Mesenchymal stem cell (in vitro differentiated cells and primary cell): ENCODE data around the gene TTC3.

Experiments
- DNase-seq: peaks from one replicate; pipeline ENCODE4 v3.0.0-alpha.2; 2013
- H2AFZ ChIP-seq: one replicate; pipeline ENCODE4 v1.6.1; 2013; ENCODE audit warnings: low read depth, mild to moderate bottlenecking, control low read depth, inconsistent platforms, low read length, moderate library complexity
- H2AK5ac ChIP-seq: 2 replicates; pipeline ENCODE4 v1.6.1; 2013; ENCODE audit warnings: low read length, moderate library complexity, mild to moderate bottlenecking, inconsistent platforms; ENCODE audit not compliant: severe bottlenecking
- H2BK120ac ChIP-seq: one replicate; pipeline ENCODE4 v1.6.1; 2013; ENCODE audit warnings: low read depth, mild to moderate bottlenecking, inconsistent platforms, low read length, moderate library complexity
- H2BK12ac ChIP-seq, 2 experiments: one replicate each; pipeline ENCODE4 v1.6.1; 2013; ENCODE audit warnings: inconsistent platforms in 2 of 2, low read length in 2 of 2, mild to moderate bottlenecking in 2 of 2, moderate library complexity in 2 of 2, control low read depth in 1 of 2
- H2BK15ac ChIP-seq: one replicate; pipeline ENCODE4 v1.6.1; 2013; ENCODE audit warnings: mild to moderate bottlenecking, low read depth, inconsistent platforms; ENCODE audit not compliant: poor library complexity, severe bottlenecking
- H2BK5ac ChIP-seq: 2 replicates; pipeline ENCODE4 v1.6.1; 2013; ENCODE audit warnings: low read depth, mild to moderate bottlenecking, low read length, control low read depth, inconsistent platforms; ENCODE audit not compliant: poor library complexity, severe bottlenecking
- H3K14ac ChIP-seq, 2 experiments: one replicate each; pipeline ENCODE4 v1.6.1; 2013; ENCODE audit warnings: inconsistent platforms in 2 of 2, low read length in 2 of 2, control low read depth in 1 of 2, mild to moderate bottlenecking in 1 of 2, moderate library complexity in 1 of 2
- H3K18ac ChIP-seq, 2 experiments: one replicate each; pipeline ENCODE4 v1.6.1; 2013; ENCODE audit warnings: inconsistent platforms in 2 of 2, low read length in 2 of 2, control low read depth in 1 of 2, low read depth in 1 of 2, mild to moderate bottlenecking in 1 of 2
- H3K23ac ChIP-seq, 2 experiments: one replicate each; pipeline ENCODE4 v1.6.1; 2013; ENCODE audit warnings: inconsistent platforms in 2 of 2, low read length in 2 of 2, mild to moderate bottlenecking in 2 of 2, moderate library complexity in 2 of 2, control low read depth in 1 of 2
- H3K27ac ChIP-seq: 2 replicates; pipeline ENCODE4 v1.5.1; 2013; ENCODE audit warnings: mild to moderate bottlenecking, moderate library complexity, low read length, control low read depth, inconsistent platforms; ENCODE audit not compliant: poor library complexity, severe bottlenecking
- H3K27me3 ChIP-seq, 2 experiments: 2 replicates each; pipeline versions ENCODE4 v1.6.1 to v1.7.0; 2013; ENCODE audit warnings: low read length in 2 of 2, mild to moderate bottlenecking in 2 of 2, moderate library complexity in 2 of 2, control low read depth in 1 of 2, inconsistent platforms in 1 of 2; ENCODE audit not compliant: control insufficient read depth in 1 of 2, insufficient read depth in 1 of 2
- H3K36me3 ChIP-seq, 2 experiments: 2 replicates each; pipeline versions ENCODE4 v1.6.1 to v1.7.0; 2013; ENCODE audit warnings: low read length in 2 of 2, control low read depth in 1 of 2, inconsistent platforms in 1 of 2, low read depth in 1 of 2, mild to moderate bottlenecking in 1 of 2; ENCODE audit not compliant: insufficient read depth in 2 of 2, control insufficient read depth in 1 of 2
- H3K4ac ChIP-seq, 2 experiments: one replicate each; pipeline ENCODE4 v1.6.1; 2013; ENCODE audit warnings: inconsistent platforms in 2 of 2, low read length in 2 of 2, mild to moderate bottlenecking in 2 of 2, moderate library complexity in 2 of 2, control low read depth in 1 of 2, low read depth in 1 of 2
- H3K4me1 ChIP-seq: 2 replicates; pipeline ENCODE4 v1.6.1; 2013; ENCODE audit warnings: low read depth, low read length, control low read depth; ENCODE audit not compliant: control insufficient read depth, insufficient read depth
- H3K4me2 ChIP-seq: 2 replicates; pipeline ENCODE4 v1.6.1; 2013; ENCODE audit warnings: low read length, mild to moderate bottlenecking, inconsistent platforms; ENCODE audit not compliant: poor library complexity, severe bottlenecking
- H3K4me3 ChIP-seq, 2 experiments: 2 replicates each; pipeline versions ENCODE4 v1.5.1 to v1.7.0; 2013; ENCODE audit warnings: low read length in 2 of 2, mild to moderate bottlenecking in 2 of 2, control low read depth in 1 of 2, low read depth in 1 of 2; ENCODE audit not compliant: insufficient read depth in 1 of 2
- H3K79me1 ChIP-seq: replicated peaks from 2 replicates; pipeline ENCODE4 v1.6.1; 2013; ENCODE audit warnings: mild to moderate bottlenecking, control low read depth, low read length, inconsistent platforms; ENCODE audit not compliant: poor library complexity, severe bottlenecking
- H3K9ac ChIP-seq: 2 replicates; pipeline ENCODE4 v1.7.0; 2013; ENCODE audit warnings: mild to moderate bottlenecking, low read length, moderate library complexity
- H3K9me3 ChIP-seq: 2 replicates; pipeline ENCODE4 v1.7.0; 2013; ENCODE audit warnings: mild to moderate bottlenecking, low read length; ENCODE audit not compliant: control insufficient read depth
- H4K8ac ChIP-seq: one replicate; pipeline ENCODE4 v1.6.1; 2013; ENCODE audit warnings: inconsistent platforms, mild to moderate bottlenecking, low read length, moderate library complexity
- H4K91ac ChIP-seq: one replicate; pipeline ENCODE4 v1.6.1; 2013; ENCODE audit warnings: mild to moderate bottlenecking, low read length, inconsistent platforms
- WGBS: methylation state at CpG from one replicate; pipeline ENCODE4 v1.1.7; 2013; ENCODE audit warnings: mixed read lengths; 5-methylcytosine and 5-hydroxymethylcytosine counted together

Gene TTC3

DNA sequence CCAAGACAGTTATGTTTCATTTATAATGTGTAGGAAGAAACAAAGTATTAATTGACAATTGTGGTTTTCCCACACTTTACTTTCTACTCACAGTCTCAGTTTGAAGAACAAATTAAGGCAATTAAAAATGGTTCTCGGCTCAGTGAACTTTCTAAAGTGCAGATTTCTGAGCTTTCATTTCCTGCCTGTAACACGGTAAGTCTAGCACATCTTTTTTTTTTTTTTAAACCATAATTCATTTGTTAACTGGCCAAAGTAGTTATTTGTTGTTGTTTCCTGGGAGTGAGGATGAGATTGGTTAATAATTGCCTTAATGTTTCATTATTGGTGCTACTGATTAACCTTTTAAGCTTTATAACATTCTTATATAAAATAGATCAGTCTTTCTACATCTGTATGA is 119.0 kb downstream of the TTC3 start:
- 100% methylated on average over 1 of the region's 2 CpGs for WGBS
- no peak overlapping the region for H3K9ac ChIP-seq

GRCh38 chr21:37193006-37193405 is 120.0 kb downstream of the TTC3 start:
- H2BK15ac ChIP-seq = no peak overlapping the region
- no peak overlapping the region for H2BK120ac ChIP-seq
- H2BK5ac ChIP-seq = no peak overlapping the region
- H3K36me3 ChIP-seq = peaks cover 49 to 100% of the 10 kb centered on the region in 2 experiments
- no peak overlapping the region for H3K18ac ChIP-seq
- no peak overlapping the region for H2AK5ac ChIP-seq
- H3K79me1 ChIP-seq = peaks cover 22% of the 10 kb centered on the region
- H3K4me2 ChIP-seq = no peak overlapping the region
- no peak overlapping the region for H3K23ac ChIP-seq
- peaks cover 3% of the 10 kb centered on the region for H3K4me1 ChIP-seq
- H3K27ac ChIP-seq = no peak overlapping the region
- H2AFZ ChIP-seq = no peak overlapping the region
- no peak for DNase-seq
- 66% methylated on average over 4 of the region's 4 CpGs for WGBS
- no peak overlapping the region for H3K4me3 ChIP-seq
- no peaks in the 10 kb centered on the region for H3K27me3 ChIP-seq
- no peak overlapping the region for H3K4ac ChIP-seq
- no peak overlapping the region for H4K91ac ChIP-seq
- no peak overlapping the region for H3K14ac ChIP-seq
- H2BK12ac ChIP-seq = no peak overlapping the region
- no peak overlapping the region for H4K8ac ChIP-seq
- H3K9me3 ChIP-seq = no peaks in the 10 kb centered on the region
- H3K9ac ChIP-seq = no peak overlapping the region

More for the DNA sequence above, 119.0 kb downstream of the TTC3 start:
- Histone ChIP-seq H3K18ac (no peak overlapping the region), H3K4me3 (no peak overlapping the region), H2BK12ac (no peak overlapping the region), H3K9me3 (no peaks in the 10 kb centered on the region), H2BK5ac (no peak overlapping the region), H3K27ac (no peak overlapping the region), H3K14ac (no peak overlapping the region), H2BK120ac (no peak overlapping the region), H2AFZ (no peak overlapping the region), H4K8ac (no peak overlapping the region), H4K91ac (no peak overlapping the region), H3K4ac (no peak overlapping the region), H2AK5ac (no peak overlapping the region), H3K4me1 (peaks cover 3% of the 10 kb centered on the region), H3K79me1 (peaks cover 20% of the 10 kb centered on the region), H2BK15ac (no peak overlapping the region), H3K4me2 (no peak overlapping the region), H3K36me3 (peaks cover 47 to 100% of the 10 kb centered on the region in 2 experiments), H3K23ac (no peak overlapping the region), H3K27me3 (no peaks in the 10 kb centered on the region)
- no peak for DNase-seq

GRCh38 chr21:37193676-37194075 is 120.6 kb downstream of the TTC3 start:
- Histone ChIP-seq H2BK5ac (no peak overlapping the region), H3K4ac (no peak overlapping the region), H3K18ac (no peak overlapping the region), H3K27me3 (no peaks in the 10 kb centered on the region), H3K14ac (no peak overlapping the region), H3K27ac (no peak overlapping the region), H4K91ac (no peak overlapping the region), H3K4me2 (no peak overlapping the region), H3K9ac (no peak overlapping the region), H2AFZ (no peak overlapping the region), H3K36me3 (peaks cover 50 to 100% of the 10 kb centered on the region in 2 experiments), H2BK120ac (no peak overlapping the region), H4K8ac (no peak overlapping the region), H3K23ac (no peak overlapping the region), H3K9me3 (no peaks in the 10 kb centered on the region), H3K4me1 (peaks cover 3% of the 10 kb centered on the region), H2BK15ac (no peak overlapping the region), H2BK12ac (no peak overlapping the region), H2AK5ac (no peak overlapping the region), H3K79me1 (peaks cover 22% of the 10 kb centered on the region), H3K4me3 (no peak overlapping the region)
- WGBS = 89% methylated on average over 6 of the region's 6 CpGs
- DNase-seq = no peak

GRCh38 chr21:37195059-37195458 is 122.0 kb downstream of the TTC3 start:
- Histone ChIP-seq H3K9ac (no peak overlapping the region), H3K79me1 (peaks cover 21% of the 10 kb centered on the region), H2BK15ac (no peak overlapping the region), H3K23ac (no peak overlapping the region), H3K4me3 (no peak overlapping the region), H2BK5ac (no peak overlapping the region), H3K9me3 (no peaks in the 10 kb centered on the region), H3K14ac (no peak overlapping the region), H2AFZ (no peak overlapping the region), H2BK12ac (no peak overlapping the region), H3K4ac (no peak overlapping the region), H4K8ac (no peak overlapping the region), H3K36me3 (peaks cover 46 to 100% of the 10 kb centered on the region in 2 experiments), H2AK5ac (no peak overlapping the region), H3K4me1 (peaks cover 10% of the 10 kb centered on the region), H3K4me2 (no peak overlapping the region), H3K27ac (no peak overlapping the region), H2BK120ac (no peak overlapping the region), H4K91ac (no peak overlapping the region), H3K18ac (no peak overlapping the region), H3K27me3 (no peaks in the 10 kb centered on the region)
- 98% methylated on average over 3 of the region's 3 CpGs for WGBS
- no peak for DNase-seq
